HG03097 (cell line): ENCODE results near the gene COMMD7.
A peak's percentile ranks its signal among the peaks of the same experiment; 100 is the strongest.

Experiments used
- ATAC-seq: cut with Tn5 transposase; IDR thresholded peaks from one replicate; pipeline ENCODE4 v1.9.1; 2021; ENCODE audit not compliant: unreplicated experiment, low FRiP score

COMMD7 gene

DNA sequence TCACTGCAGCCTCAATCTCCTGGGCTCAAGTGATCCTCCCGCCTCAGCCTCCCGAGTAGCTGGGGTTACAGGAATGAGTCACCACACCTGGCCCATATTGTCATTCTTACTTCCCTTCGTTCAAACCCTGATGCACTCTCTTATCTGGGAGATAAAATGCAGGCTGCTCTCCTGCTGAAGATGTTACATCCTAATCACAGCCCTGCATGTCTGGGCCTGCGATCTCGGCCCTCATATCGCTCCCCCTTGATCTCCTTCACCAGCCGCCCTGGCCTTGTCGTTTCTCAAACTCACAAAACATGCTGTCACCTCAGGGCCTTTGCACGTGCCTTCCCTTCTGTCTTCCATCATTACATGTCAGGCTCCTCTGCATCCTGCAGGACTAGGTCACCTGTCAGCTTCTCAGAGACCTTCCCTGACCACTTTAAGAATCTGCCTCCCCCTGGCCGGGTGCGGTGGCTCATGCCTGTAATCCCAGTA lies 60.7 kb downstream of the COMMD7 start:
- ATAC-seq, result no peak

DNA sequence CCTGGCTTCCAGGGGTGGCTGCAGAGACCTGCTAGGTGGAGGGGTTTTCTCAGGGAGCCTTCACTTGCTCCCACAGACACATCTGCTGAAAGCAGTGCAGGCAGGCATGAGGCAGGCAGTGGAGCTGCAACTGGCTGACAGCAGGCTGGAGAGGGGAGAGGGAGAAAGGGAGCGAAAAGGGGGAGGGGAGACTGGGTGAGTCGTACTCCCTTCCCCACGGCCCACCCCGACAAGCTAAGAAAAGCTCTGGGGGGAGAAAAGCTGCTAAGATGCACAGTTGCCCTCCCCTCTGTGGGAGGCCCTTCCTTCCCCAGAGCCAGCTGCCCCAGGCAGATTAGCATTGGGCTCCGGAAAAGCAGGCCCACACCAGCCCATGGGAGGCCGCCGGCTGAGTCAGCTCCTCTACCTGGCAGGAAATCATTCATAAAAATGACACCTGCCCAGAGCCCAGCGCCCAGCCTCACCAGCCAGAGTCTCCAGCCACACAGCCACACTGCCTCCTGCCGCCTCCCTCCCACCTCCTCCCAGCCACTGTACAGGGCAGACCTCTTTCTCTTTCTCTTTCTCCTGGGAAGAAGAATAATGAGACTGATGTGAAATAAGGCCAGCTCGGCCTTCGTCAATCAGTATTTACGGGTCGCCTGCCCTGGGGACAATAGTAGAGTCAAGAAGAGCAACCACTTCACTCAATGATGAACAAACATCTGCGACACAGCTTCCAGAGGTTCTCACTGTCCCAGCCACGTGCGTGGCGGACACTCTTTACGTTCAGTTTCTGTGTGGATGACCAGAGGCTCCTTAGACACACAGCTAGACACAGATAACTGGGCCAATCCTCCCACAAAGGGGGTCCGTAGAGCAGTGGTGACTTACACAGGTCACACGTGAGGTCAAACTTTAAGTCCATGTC lies 61.8 kb downstream of the COMMD7 start:
- no peak for ATAC-seq

DNA sequence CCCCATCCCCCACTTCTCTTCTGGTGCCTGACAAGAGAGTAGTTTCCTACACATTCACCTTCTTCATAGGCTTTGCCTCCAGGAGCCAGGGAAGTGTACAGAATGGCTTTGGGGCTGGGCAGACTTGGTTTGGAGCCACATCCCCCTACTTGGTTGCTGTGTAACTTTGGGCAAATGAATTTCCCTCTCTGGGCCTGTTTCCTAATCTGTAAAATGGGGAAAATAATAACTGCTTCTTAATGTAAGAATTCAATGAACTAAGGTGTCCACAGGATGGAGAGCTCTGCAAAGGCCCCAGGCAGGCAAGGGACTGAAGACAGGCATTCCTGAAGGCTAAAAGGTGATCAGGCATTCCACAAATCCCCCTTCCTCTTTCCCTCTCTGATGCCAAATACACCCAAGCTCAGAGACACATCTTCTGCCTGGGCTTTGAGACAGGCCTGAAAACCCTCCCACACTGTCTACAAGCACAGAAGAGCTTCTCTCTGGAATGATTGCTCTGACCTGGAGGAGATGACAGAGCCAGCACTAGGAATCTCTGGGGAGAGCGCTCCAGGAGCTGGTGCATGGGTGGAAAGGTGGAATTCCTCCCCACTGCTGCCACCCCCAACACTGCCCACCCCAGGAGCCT lies 62.6 kb downstream of the COMMD7 start:
- ATAC-seq, result no peak

DNA sequence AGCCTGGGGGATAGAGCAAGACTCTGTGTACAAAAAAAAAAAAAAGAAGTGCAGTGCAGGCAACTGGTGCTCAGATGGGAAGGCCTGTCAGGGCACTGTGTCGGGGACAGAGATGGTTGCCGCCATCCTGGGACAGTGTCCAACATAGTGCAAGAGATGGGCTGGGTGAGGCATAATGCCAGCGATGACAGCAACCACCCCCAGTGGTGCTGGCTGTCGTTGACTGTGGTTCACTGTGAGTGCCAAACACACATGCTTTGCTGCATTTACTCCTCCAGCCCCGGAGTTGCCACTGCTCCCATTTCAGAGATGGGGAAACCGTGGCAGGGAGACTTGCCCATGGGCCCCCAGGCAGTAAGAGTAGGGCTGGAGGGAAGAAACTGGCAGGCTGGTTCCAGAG lies 64.3 kb downstream of the COMMD7 start:
- ATAC-seq, result no peak

DNA sequence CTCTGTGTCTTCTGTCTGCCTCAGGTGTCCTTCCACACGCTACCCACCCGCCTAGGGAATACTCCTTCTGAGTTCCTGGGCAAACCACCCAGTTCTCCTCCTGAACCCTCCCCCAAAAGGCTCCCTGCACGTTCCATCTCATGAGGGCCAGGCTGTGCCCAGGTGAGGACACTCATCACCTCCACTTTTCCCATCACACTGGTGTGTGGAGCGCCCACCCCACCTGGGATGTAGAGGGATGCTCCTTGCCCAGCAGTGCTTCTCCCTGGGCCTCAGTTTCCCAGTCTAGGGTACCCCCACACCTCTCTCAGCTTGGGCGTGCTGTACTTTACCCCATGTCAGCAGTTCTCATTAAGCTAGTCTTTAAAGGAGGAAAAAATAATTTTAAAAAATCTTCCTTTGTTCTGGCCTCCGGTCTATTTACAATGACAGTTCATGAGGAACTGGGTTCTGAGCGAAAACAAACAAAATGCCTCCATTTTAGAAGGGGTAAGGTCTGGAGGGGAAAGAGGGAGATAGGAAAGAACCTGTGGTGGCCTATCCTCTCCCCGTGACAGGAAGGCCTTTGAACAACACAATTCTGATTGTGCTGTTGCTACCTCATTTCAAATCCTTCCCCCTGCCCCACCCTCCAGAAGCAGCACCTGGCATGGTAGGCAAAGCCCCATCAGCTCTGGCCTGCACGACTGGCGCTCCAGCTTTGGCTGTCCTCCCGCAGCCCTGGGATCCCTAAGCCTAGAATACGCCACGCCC lies 67.9 kb downstream of the COMMD7 start:
- no peak for ATAC-seq

DNA sequence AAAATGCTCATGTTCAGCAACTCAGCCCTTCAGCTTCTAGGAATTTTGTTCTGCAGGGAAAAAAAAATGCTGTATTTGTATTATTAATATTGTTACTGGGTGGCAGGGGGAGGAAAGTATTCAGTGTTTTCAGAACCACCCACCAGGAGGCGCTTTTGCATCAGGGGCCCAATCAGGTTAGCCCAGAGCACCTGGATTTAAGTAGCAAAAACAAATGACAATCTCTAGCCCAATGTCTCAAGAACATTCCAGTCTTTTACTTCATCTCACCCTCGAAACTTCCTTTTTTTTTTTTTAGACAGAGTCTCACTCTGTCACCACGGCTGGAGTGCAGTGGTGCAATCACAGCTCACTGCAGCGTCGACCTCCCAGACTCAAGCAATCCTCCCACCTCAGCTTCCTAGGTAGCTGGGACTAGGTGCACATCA lies 68.9 kb downstream of the COMMD7 start:
- ATAC-seq, result no peak

DNA sequence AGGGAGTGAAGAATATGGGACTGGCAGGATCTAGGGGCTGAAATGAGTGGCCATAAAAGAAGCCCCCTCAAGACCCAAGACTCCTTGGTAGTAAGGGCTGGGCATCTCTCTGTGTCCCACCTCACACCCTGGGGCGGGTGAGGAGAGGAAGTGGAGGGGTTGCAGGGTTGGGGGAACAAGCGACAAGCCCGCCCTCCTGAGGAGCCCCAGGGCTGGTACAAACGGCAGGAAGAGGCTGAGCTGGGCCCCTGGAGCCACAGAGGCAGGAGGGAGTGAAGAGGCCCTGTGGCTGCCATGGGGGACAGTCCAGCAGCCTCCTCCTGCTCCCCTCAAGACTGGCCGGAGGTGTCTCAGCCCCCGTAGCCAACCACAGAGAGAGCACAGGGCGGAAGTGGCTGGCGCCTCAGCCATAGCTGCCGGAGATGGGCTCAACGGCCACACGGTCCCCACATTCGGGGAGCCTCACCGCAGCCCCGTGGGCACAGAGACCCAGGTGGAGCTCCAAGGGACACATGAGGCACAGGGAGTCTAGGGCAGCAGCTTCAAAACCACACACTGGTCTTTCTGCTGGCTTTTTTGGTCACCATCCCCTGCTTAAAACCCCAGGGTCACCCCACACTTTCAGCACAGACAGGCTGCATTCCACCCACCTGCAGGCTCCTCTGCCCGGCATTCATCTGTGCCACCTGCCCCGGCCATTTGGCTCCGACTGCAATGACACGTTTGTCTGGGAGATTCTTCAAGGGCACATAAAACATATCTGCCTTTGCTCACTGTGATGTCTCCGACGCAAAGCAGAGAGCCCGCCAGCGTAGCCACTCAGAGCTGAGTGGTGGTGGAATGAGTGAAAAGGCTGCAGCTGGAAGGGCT lies 70.0 kb downstream of the COMMD7 start:
- ATAC-seq, result peak; percentile 69

DNA sequence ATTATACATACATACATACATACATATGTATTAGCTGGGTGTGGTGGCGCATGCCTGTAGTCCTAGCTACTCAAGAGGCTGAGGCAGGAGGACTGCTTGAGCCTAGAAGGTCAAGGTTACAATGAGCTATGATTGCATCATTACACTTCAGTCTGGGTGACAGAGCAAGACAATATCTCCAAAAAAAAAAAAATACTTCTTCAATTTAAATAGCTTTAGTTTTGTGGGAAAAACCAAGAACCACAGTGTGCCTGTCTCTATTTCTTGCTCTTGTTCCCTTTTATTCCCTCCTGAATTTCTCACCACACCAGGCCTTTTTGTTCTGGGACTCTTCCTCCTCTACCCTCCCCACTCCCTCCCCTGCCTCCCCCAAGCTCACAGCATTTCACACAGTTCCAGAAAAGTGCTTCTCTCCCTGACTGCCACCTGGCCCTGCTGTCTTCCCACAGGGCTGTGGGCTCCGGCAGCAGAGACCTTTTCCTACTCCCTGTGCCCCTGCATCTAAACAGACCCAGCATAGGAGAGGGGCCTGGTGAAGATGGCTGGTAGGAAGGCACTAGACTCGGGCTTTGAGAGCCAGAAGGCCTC lies 70.8 kb downstream of the COMMD7 start:
- ATAC-seq, result no peak

DNA sequence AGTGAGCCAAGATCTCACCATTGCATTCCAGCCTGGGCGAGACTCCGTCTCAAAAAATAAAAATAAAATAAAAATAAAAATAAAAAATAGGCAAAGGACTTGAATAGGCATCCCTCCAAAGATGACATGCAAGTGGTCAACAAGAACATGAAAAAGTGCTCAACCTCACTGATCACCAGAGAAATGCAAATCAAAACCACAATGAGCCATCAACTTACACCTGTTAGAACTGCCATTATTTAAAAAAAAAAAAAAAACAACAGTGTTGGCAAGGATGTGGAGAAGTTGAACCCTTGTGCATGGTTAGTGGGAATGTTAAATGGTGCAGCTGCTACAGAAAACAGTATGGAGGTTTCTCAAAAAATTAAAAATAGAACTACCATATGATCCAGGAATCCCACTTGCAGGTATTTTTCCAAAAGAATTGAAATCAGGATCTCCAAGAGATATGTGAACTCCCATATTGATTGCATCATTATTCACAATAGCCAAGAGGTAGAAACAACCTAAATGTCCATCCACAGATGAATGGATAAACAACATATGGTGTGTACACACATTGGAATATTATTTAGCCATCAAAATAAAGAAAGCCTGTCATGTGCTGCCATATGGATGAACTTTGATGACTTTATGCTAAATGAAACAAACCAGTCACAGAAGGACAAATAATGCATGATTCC lies 72.4 kb downstream of the COMMD7 start:
- ATAC-seq, result no peak

DNA sequence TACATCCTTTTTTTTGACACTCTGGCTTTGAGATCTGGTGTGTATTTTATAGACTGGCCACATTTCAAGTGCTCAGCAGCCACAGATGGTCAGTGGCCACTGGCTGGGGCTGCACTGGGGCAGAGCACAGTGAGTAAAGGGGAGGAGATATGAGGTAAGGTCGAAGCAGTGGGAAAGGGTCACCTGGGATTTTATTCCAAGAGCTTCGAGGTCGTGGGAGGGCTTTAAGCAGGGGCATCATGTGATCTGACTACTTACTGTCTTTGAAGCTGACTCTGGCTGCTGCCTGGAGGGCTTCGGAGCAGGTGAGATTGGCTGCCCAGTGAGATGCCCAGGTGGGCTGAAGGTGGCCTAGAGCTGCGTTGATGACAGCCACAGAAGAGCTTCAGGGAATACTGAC lies 76.2 kb downstream of the COMMD7 start:
- no peak for ATAC-seq

DNA sequence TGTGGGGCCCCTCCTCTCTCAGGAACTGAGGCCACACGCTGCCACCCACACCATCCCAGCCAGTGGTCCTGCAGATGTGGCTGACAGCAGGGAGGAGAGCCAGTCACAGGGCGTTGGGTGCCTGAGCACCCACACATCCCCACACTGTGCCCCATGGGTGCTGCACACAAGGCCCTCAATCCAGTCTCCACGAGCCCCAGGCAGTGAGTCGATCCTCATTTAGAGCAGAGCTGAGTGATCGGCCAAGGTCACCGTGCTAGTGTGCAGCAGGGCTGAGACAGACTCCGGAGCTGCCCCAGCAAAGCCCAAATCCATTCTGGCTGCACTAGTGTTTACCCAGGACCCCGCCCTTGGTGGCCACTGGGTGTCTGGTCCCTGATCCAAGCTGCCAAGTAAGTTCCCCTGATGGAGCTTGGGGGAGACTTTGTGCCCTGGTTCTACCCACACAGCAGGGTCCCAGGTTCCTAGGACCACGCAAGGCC lies 78.5 kb downstream of the COMMD7 start:
- no peak for ATAC-seq

DNA sequence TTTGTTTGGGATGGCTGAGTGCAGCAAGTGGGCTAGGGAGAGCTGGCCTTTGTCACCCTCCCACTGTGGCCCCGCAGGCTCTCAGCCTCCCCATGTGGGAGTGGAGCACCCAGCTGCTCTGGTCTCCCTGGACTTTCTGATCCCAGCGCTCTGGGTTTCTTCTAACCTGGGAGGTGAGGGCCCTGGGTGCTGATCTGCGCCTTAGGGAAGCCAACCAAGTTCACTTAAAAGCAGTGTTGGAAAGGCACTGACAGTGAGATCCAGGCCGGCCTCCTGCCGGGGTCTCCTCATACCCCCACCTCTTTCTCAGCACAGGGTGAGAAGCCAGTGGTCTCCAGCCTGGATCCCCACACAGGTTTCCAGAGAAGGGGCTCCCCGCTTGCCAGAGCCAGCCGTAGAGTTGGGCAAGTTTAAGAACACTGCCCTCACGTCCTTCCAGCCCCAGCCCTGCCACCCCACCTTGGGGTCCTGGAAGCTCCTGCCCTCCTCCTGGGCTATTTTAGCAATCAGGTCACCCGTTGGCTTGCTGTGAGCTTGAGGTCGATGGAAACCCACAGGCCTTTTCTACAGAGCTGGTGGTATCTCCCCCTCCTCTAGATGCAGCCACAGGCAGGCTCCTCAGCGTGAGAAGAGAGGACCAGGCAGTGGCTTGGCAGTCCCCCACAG lies 79.1 kb downstream of the COMMD7 start:
- no peak for ATAC-seq

DNA sequence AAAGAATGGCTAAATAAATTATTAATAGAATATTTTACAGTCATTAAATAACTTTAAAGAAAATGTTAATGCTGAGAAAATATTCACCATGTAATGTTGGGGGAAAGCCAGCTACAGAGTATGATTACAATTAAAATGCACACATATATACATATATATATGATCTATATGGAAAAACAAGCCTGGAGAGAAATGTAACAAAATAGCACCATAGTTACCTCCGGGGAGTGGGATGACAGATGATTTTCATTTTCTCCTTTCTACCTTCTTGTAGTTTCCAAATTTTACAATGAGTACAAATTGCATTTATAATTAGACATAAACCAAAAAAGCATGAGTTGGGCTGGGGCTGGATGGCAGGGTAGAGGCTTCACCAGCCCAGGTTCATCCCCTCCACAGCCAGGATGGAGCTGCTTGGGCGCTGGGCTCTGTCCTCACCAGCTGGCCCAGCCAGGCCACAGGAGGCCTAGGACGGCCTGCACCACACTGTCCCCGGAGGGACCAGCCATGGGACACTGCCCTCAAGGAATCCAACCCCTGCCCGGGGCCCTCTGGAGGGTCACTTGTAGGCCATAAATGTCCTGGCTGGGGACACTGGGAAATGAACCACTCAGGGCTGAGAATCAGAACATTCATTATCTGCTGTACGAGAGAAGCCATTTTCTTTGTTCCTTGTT lies 79.8 kb downstream of the COMMD7 start:
- ATAC-seq, result no peak

DNA sequence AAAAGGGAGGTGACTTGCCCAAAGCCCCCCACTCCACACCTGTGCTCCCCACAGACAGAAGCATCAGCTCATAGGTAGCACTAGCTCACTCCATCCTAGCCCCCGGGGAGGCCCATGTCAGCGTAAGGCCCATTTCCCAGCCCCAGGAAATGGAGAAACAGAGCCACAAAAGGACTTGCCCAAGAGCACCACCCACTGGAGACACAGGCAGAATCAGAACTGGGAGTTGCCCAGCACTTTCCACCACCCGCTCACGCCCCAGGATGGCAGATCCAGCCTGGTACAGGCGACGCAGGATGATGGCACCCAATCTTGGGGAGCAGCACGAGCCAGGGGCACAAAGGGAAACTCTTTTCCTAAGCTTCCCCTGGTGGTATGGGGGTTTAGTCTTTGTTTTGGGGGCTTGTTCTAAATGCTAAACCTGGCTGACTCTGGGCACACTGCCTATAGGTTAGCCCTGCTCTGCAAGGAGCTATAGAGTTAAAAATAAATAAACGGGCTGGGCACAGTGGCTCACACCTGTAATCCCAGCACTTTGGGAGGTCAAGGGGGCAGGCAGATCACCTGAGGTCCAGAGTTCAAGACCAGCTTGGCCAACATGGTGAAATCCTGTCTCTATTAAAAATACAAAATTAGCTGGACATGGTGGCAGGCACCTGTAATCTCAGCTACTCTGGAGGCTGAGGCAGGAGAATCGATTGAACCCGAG lies 81.3 kb downstream of the COMMD7 start:
- no peak for ATAC-seq

DNA sequence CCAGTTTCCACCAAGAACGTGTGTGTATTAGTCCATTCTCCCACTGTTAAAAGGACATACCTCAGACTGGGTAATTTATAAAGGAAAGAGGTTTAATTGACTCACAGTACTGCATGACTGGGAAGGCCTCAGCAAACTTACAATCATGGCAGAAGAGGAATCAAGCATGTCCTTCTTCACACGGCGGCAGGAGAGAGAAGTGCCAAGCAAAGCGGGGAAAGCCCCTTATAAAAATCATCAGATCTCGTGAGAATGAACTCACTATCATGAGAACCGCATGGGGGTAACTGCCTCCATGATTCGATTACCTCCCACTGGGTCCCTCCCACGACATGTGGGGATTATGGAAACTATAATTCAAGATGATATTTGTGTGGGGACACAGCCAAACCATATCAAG lies 82.6 kb downstream of the COMMD7 start:
- ATAC-seq, result no peak

DNA sequence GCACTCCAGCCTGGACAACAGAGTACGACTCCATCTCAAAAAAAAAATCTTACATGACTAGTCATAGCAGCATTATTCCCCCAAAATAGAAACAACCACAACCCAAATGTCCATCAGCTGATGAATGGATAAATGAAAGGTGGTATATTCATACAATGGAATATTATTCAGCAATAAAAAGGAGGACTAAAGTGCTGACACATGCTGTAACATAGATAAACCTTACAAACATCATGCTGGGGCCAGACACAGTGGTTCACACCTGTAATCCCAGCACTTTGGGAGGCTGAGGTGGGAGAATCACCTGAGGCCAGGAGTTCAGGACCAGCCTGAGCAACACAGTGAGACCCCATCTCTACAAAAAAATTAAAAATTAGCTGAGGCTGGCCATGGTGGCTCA lies 86.4 kb downstream of the COMMD7 start:
- ATAC-seq, result no peak

DNA sequence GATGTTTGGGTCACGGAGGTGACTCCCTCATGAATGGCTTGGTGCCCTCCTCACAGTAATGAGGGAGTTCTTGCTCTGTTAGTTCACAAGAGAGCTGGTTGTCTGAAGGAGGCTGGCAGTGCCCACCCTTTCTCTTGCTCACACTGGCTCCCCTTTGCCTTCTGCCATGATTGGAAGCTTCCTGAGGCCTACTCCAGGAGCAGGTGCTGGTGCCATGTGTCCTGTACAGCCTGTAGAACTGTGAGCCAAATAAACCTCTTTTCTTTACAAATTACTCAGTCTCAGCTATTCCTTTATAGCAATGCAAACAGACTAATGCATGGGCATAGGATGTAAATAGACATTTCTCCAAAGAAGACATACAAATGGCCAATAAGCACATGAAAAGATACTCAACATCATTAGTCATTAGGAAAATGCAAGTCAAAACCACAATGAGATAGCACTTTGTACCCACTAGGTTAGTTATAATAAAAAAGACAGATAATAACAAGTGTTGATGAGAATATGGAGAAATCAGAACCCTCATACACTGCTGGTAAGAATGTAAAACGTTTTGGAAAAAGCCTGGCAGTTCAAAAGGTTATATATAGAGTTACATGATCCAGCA lies 87.3 kb downstream of the COMMD7 start:
- ATAC-seq, result no peak
